HG02970 (cell line): Measurements from ENCODE around the gene RTL1.

Source experiments
- ATAC-seq: cut with Tn5 transposase; IDR thresholded peaks from one replicate; pipeline ENCODE4 v1.9.1; 2021; ENCODE audit warnings: mild to moderate bottlenecking, moderate library complexity, moderate number of reproducible peaks; ENCODE audit not compliant: unreplicated experiment, low FRiP score

Gene RTL1

DNA sequence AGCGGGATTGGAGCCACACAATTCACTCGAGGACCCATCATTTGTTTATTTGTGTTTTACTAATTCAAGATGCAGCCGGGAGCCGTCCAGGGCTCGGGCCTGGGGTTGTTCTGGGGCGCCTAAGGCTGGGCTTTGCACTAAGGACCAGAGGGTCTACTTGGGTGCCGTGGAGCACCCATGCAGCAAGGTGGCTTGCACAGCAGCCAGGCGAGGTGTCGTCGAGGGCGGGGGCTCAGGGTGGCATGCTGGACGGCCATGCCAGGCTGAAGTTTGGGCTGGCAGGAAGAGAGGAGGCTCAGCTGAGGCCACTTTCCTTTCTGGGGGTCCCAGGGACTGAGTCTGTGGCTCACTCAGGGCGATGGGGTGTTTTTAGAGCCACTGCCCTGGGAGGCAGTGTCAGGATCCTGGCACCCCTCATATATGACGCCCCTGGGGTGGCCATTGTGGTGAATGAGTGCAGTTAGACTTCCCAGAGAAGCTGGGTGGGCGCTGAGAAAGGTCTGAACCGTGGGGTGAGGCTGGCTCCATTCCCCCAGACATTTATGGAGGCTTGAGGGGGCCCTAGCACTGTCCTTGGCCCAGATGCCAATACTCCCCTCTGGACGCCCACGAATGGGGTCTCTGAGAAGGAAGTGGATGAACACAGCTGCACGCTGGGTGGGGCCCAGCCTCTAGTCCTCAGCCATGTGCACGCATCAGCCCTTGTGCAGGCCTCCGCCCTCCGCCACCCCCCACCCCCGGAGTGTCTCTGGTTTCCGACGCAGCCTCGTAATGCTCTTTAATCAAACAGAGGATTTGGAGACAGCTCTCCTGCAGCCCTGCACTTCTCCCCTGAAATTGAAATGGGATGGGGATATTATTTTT, 66.3 kb downstream of the RTL1 start:
- ATAC-seq: no peak

DNA sequence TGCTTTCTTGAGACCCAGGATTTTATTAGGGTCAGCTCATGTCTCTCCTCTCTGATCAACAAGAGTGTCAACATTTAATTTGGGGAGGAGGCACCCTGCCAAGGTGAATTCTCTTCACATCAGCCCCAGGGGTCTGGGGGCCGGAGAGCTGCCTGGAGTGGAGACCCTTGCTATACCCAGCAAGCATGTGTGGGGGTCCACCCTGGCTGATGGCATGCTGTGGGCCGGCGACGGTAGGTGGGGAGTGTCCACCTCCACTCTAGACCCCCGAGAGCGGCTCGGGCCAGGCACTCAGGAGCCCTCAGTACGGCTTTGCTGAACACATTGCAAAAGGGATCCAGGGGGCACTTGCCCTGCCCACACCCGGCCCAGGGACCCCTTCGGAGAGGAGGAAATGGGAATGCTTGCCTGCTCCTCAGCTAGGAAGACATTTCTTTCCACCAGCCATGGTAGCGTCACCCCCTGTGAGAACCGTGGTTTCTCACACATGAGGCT, 67.2 kb downstream of the RTL1 start:
- no peak for ATAC-seq

DNA sequence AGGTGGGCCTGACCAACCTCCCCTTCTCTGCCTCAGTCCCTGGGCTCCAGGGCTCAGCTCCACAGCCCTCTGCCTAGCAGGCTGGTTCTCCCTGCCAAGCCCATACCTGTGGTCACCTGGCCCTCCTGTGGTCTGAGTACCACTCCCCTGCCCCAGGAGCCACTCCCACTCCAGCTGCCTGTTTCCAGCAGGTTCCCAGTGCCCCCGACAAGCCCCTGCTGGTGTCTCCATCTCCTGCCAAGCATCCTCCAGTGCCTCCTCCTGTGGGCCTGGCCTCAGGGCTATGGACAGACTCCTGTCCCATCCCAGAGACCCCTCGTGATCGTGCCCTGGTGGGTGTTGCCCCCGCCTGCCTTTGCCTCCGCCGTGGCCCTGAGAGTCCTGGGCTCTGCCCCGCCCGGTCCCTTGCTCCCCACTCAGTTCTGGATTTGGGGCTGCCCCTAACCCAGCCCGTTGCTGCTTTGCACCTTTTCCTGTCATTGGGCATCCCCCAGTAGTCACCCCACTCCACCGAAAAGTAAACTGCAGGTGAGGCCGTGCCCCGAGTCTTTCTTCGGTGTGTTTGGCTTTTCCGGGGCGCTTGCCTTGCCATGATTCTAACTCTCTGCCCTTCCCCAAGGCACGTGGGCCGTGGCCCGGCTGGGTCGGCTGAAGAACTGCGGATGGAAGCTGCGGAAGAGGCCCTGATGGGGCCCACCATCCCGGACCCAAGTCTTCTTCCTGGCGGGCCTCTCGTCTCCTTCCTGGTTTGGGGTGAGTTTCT, 67.8 kb downstream of the RTL1 start:
- no peak for ATAC-seq

DNA sequence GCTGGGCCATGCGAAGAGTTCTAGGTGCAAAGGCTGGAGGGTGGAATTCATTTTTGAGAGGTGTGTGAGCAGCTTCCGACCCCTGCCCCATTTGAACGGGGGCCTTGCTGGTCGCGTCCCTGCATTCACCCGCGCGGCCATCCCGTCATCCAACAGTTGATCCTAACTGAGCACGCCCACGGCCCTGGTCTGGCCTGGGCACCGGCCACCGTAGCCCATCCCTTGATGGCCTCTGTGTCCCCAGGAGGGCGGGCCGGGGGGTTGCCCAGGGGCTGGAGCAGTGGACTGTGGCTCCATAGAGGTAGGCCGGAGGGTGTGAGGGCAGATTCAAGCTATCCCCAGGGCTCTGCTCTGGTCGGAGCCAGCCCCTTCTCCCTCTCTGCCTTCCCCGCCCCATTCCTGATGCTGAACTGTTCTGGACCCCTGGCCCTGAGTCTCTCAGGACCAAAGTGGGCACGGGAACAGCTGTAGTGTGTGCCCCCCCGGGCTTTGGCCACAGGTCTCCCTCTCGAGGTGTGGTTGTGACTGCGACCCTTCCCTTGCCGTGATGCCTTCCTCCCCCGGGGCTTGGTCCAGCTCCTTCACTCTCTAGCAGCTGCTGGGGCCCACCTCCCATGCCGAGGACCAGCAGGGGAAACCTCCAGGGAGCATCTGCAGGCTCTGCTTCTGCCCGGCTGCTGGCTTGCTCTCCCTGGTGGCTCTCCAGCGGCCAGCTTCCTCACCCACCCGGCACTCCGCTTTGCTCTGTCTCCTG, 68.6 kb downstream of the RTL1 start:
- no peak for ATAC-seq

DNA sequence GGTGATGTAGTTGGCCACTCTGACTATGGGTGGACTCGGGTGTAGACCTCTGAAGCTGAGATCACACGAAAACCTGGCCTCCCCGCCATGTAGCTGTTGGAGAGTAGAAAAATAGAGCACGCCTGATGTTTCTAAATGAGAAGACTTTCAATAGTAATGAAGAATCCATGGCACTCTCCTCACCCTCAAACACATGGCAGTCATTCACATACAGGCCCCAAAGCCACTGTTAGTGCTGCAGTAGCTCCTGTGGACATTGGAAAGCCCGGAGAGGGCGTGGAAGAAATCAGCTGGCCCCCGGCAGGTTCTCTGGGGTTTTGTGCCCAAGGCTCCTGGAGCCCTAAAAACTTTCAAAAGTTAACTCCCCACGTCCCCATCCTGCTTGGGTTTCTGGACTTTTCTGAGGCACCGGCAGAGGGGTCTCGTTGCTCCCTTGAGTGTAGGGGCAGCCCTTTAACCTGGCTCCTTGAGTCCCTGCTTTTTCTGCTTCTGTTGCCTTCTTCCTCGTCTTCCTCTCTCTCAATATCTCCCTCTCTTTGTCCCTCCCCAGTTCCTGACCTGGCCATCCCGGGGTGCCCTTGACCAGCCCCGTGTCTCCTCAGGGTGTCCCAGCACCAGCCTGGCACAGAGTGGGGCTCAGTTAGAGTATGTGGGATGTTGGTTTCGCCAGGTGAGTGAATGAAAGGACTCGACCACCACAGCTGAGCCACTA, 69.3 kb downstream of the RTL1 start:
- ATAC-seq: no peak

DNA sequence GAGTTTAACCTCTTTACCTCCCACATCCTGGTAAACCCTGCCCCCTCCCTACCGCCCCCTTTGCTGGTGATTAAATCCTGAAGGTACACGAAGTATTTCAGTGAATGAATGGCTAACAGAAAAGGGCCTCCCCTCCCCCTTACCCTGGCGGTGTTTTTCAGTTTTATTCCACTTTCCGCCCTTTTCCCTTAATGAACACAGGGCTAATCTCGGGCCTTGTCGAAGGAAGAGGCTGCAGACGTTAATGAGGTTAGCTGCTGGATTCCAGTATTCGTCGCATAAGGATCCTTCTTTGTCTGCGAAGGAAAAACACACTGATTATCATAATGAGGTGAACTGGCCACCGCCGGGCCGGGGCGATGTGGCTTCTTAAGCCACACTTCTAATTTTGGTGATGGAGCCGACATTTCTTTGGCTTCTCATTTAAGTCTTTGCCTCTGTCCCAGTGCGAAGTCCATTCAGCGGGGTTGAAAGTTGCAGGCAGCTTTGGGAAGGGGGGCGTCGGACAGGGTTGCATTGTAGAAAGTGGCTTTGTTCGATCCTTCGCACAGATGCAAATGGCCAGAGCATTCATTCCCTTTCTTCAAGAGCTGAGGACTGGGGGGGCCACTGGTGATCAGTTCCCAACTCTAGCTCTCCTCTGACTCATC, 71.1 kb downstream of the RTL1 start:
- ATAC-seq: no peak

DNA sequence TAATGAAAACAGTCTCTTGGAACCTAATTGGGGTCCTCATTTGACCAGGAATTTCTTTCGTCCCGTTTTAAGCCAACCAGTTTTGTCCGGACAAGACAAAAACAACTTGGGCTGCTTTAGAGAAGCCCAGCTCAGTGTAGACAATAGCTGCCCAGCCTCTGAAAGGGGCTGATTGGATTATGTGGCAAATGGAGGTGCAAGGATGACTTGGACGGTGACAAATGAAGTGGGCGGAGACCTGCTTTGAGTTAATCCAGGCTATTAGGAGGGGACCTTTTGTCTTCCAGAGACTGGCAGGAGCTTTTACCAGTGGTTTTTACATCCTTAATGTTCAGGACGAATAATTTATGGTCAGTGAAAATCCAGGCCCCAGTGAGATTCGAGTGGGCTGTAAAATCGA, 72.8 kb downstream of the RTL1 start:
- no peak for ATAC-seq
